Adipose tissue (tissue), 3 donors: ENCODE data around the gene LAIR1. TPM values are rescaled to one million over a fixed set of nuclear protein-coding genes. Genes with fewer than 3 reads are reported as not detected.

Experiments used
- H3K27ac ChIP-seq: one replicate; pipeline ENCODE4 v1.5.1; 2013; ENCODE audit warnings: low read depth, low read length
- WGBS, 3 donors: extraction: QIAGEN DNeasy Blood & Tissue Kit; methylation state at CpG; one replicate each; pipeline ENCODE4 v1.1.7; 2013; 5-methylcytosine and 5-hydroxymethylcytosine counted together
- polyA plus RNA-seq, 3 donors: library from polyadenylated mRNA; stranded (reverse); fragments of 200-250 nt; gene quantifications; one replicate each; pipeline ENCODE4 v1.2.3, GENCODE V29; 2013
- donor health status: healthy with polysubstance abuse.
- donor health status: Bipolar disorder and iron deficiency.
- donor health status: healthy.

Gene LAIR1
- polyA plus RNA-seq, 3 donors, result 8.2 to 75.8 (median 17.2) TPM

- 75 to 87% (median 81%) methylated on average over 5 of the region's 5 CpGs for WGBS, 3 donors
- H3K27ac ChIP-seq, result no peak overlapping the region
Observed at GRCh38 chr19:54307389-54308020, 57.2 kb downstream of the LAIR1 start.

GRCh38 chr19:54305141-54305540, 59.6 kb downstream of the LAIR1 start:
- 72 to 94% (median 85%) methylated on average over 1 of the region's 1 CpG for WGBS, 3 donors
- H3K27ac ChIP-seq, result no peak overlapping the region

- 47 to 57% (median 56%) methylated on average over 4 of the region's 4 CpGs for WGBS, 3 donors
- H3K27ac ChIP-seq, result peak overlapping the region; percentile 43
Observed at GRCh38 chr19:54302257-54302656, 62.5 kb downstream of the LAIR1 start.

Other genes starting within 250 kb of the LAIR1 start
- gene TFPT, start 249.3 kb downstream of the LAIR1 start, polyA plus RNA-seq, result 10 to 100 TPM in 2 of 3 donors, 1 to 10 TPM in 1; 7.2 to 17.9 (median 11.8) TPM
- 10 to 100 TPM; 21.0 to 47.7 (median 46.6) TPM for gene PRPF31, start 249.2 kb downstream of the LAIR1 start, polyA plus RNA-seq
- gene CNOT3, start 227.2 kb downstream of the LAIR1 start, polyA plus RNA-seq, result 10 to 100 TPM; 19.4 to 23.6 (median 20.7) TPM
- 1 to 10 TPM; 5.1 to 7.2 (median 6.2) TPM for gene LENG1, start 205.2 kb downstream of the LAIR1 start, polyA plus RNA-seq
- 10 to 100 TPM in 1 of 3 donors, 1 to 10 TPM in 2; 3.1 to 44.8 (median 6.4) TPM for gene TMC4, start 191.8 kb downstream of the LAIR1 start, polyA plus RNA-seq
- 10 to 100 TPM; 18.8 to 32.0 (median 27.5) TPM for gene MBOAT7, start 175.4 kb downstream of the LAIR1 start, polyA plus RNA-seq
- 10 to 100 TPM; 32.8 to 45.0 (median 39.6) TPM for gene TSEN34, start 173.6 kb downstream of the LAIR1 start, polyA plus RNA-seq
- gene RPS9, start 164.1 kb downstream of the LAIR1 start, polyA plus RNA-seq, result 1,000 to 10,000 TPM; 3,750 to 5,284 (median 4,831) TPM
- gene LILRB3, start 141.9 kb downstream of the LAIR1 start, polyA plus RNA-seq, result 10 to 100 TPM in 1 of 3 donors, 1 to 10 TPM in 2; 2.0 to 29.9 (median 6.1) TPM
- gene LILRA6, start 122.1 kb downstream of the LAIR1 start, polyA plus RNA-seq, result 10 to 100 TPM in 1 of 3 donors, 1 to 10 TPM in 1, under 1 TPM in 1; 0.72 to 10.1 (median 3.4) TPM
- 10 to 100 TPM in 2 of 3 donors, 1 to 10 TPM in 1; 1.4 to 16.7 (median 13.5) TPM for gene LILRB5, start 107.7 kb downstream of the LAIR1 start, polyA plus RNA-seq
- 10 to 100 TPM in 1 of 3 donors, 1 to 10 TPM in 2; 2.2 to 14.6 (median 2.4) TPM for gene LILRB2, start 83.8 kb downstream of the LAIR1 start, polyA plus RNA-seq
- gene LILRA5, start 51.8 kb downstream of the LAIR1 start, polyA plus RNA-seq, result 10 to 100 TPM in 2 of 3 donors, 1 to 10 TPM in 1; 2.2 to 31.5 (median 14.3) TPM
- gene LILRA4, start 25.8 kb downstream of the LAIR1 start, polyA plus RNA-seq, result under 1 TPM in 1 of 3 donors, not detected in 2; 0.03 TPM
- 10 to 100 TPM in 1 of 3 donors, under 1 TPM in 2; 0.70 to 11.9 (median 0.79) TPM for gene TTYH1, start 50.5 kb upstream of the LAIR1 start, polyA plus RNA-seq
- gene LENG8, start 84.3 kb upstream of the LAIR1 start, polyA plus RNA-seq, result 100 to 1,000 TPM; 139 to 155 (median 151) TPM
- gene LENG9, start 98.8 kb upstream of the LAIR1 start, polyA plus RNA-seq, result 10 to 100 TPM in 1 of 3 donors, 1 to 10 TPM in 2; 5.7 to 19.7 (median 7.3) TPM
- gene CDC42EP5, start 108.4 kb upstream of the LAIR1 start, polyA plus RNA-seq, result 10 to 100 TPM; 17.1 to 37.7 (median 20.8) TPM
- gene LAIR2, start 137.9 kb upstream of the LAIR1 start, polyA plus RNA-seq, result not detected
- 1 to 10 TPM in 2 of 3 donors, under 1 TPM in 1; 0.68 to 7.9 (median 6.6) TPM for gene LILRA2, start 208.9 kb upstream of the LAIR1 start, polyA plus RNA-seq
- 1 to 10 TPM in 2 of 3 donors, under 1 TPM in 1; 0.31 to 2.1 (median 1.3) TPM for gene LILRA1, start 228.7 kb upstream of the LAIR1 start, polyA plus RNA-seq